ENCODE measurements around the gene SLC22A15. TPM values are rescaled to one million over a fixed set of nuclear protein-coding genes. Genes with fewer than 3 reads are reported as not detected.
"Not testable (repeated sequence)": the region's sequence is repeated elsewhere in the genome, so short reads cannot be mapped to it uniquely, and the experiment has no call there.

The SLC22A15 gene
- total RNA-seq, 2 donors from 2014 or later = 1.1 to 1.2 TPM

DNA sequence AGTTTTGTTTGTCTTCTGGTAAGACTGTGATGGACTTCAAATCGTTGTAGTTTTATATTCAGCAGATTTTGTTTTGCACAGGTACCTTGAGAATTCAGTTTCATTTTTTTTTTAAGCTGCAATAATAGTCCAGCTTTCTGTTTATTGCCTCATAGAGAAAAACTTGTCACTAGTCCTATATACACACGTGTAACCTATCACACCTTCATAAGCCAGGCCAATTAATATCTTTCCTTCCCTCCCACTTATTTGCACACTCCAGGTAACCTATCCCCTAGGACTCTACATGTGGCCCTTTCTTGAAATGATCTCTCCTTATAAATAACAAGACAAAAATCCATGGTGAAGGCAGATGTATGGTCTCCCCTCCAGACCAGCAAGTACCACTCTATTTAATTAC is 62.4 kb downstream of the SLC22A15 start:
- intact Hi-C loops (cut with DNase I) = no loop called here
- Histone ChIP-seq H3K9ac (ENCODE audit: low read depth in 2 of 2, low read length in 2 of 2) (no peak overlapping the region), H3K4me3 (no peak overlapping the region), H3K27ac (no peak overlapping the region), H3K27me3 (no peaks in the 10 kb centered on the region), H3K9me3 (no peaks in the 10 kb centered on the region), H3K4me1 (no peaks in the 10 kb centered on the region), H3K36me3 (no peaks in the 10 kb centered on the region)
- DNase-seq = no peak
- TF ChIP-seq, protein P1, sequence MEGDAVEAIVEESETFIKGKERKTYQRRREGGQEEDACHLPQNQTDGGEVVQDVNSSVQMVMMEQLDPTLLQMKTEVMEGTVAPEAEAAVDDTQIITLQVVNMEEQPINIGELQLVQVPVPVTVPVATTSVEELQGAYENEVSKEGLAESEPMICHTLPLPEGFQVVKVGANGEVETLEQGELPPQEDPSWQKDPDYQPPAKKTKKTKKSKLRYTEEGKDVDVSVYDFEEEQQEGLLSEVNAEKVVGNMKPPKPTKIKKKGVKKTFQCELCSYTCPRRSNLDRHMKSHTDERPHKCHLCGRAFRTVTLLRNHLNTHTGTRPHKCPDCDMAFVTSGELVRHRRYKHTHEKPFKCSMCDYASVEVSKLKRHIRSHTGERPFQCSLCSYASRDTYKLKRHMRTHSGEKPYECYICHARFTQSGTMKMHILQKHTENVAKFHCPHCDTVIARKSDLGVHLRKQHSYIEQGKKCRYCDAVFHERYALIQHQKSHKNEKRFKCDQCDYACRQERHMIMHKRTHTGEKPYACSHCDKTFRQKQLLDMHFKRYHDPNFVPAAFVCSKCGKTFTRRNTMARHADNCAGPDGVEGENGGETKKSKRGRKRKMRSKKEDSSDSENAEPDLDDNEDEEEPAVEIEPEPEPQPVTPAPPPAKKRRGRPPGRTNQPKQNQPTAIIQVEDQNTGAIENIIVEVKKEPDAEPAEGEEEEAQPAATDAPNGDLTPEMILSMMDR (IDR thresholded peaks at IDR 0.05) = no peak

DNA sequence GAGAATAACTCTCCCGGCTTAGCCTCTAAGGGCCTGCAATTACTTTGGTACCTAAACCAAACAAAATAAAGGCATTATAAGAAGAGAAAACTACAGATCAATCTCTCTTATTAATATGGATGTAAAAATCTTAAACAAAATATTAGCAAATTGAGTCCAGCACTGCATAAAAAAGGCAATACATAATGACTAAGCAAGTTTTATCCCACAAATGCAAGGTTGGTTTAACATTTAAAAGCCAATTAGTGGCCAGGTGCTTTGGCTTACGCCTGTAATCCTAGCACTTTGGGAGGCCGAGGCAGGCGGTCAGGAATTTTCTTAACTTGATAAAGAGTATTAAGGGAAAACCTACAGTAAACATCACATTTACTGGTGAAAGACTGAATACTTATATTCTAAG is 67.8 kb downstream of the SLC22A15 start:
- H3K27me3 ChIP-seq = no peaks in the 10 kb centered on the region
- intact Hi-C loops (cut with DNase I) = no loop called here
- no peak overlapping the region for H3K9ac ChIP-seq (ENCODE audit: low read depth in 2 of 2, low read length in 2 of 2)
- no peaks in the 10 kb centered on the region for H3K4me1 ChIP-seq
- no peaks in the 10 kb centered on the region for H3K9me3 ChIP-seq
- TF ChIP-seq, protein P1 (IDR thresholded peaks at IDR 0.05) = no peak
- no peak overlapping the region for H3K27ac ChIP-seq
- no peak overlapping the region for H3K4me3 ChIP-seq
- no peak for DNase-seq
- H3K36me3 ChIP-seq = no peaks in the 10 kb centered on the region

DNA sequence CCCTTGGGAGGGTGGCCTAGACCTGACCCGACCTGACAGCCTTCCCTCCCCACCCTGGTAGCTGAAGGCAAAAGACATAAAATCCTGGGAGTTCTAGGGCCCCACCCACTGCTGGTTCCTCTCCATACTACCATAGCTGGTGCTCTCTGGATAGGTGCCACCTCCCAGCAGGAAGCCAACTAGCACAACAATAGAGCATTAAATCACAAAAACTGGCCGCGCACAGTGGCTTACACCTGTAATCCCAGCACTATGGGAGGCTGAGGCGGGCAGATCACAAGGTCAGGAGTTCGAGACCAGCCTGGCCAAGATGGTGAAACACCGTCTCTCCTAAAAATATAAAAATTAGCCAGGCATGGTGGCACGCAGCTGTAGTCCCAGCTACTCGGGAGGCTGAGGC is 70.6 kb downstream of the SLC22A15 start:
- H3K9ac ChIP-seq (ENCODE audit: low read depth in 2 of 2, low read length in 2 of 2); H3K4me3 ChIP-seq; intact Hi-C loops (cut with DNase I); H3K27ac ChIP-seq; H3K36me3 ChIP-seq; H3K4me1 ChIP-seq; H3K9me3 ChIP-seq; DNase-seq; H3K27me3 ChIP-seq: not testable (repeated sequence)

DNA sequence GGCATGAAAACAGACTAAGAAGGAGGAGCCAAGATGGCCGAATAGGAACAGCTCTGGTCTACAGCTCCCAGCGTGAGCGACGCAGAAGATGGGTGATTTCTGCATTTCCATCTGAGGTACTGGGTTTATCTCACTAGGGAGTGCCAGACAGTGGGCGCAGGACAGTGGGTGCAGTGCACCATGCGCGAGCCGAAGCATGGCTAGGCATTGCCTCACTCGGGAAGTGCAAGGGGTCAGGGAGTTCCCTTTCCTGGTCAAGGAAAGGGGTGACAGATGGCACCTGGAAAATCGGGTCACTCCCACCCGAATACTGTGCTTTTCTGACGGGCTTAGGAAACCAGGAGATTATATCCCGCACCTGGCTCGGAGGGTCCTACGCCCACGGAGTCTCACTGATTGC is 75.6 kb downstream of the SLC22A15 start:
- H3K9ac ChIP-seq (ENCODE audit: low read depth in 2 of 2, low read length in 2 of 2); DNase-seq; H3K36me3 ChIP-seq; H3K4me3 ChIP-seq; intact Hi-C loops (cut with DNase I); H3K27ac ChIP-seq; H3K9me3 ChIP-seq; H3K4me1 ChIP-seq; H3K27me3 ChIP-seq: not testable (repeated sequence)

DNA sequence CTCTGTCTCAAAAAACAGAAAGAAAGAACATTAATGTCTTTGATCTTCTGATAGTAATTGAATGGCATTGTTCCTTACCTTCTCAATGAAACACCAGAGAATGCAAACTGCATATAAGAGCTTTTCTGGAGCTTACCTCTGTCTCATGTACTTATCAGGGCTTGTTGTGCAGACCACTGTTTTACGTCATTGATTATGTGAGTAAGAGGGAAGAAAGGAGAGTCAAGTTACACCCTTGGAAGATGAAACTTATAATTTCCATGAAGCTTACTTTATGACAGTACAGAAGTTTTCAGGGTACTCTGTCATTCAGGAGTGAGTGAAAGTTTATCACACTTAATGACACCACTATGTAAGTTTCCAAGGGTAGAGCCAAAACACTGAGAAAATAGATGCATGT is 85.9 kb downstream of the SLC22A15 start:
- H3K27me3 ChIP-seq = no peaks in the 10 kb centered on the region
- no peaks in the 10 kb centered on the region for H3K9me3 ChIP-seq
- no peaks in the 10 kb centered on the region for H3K36me3 ChIP-seq
- H3K9ac ChIP-seq (ENCODE audit: low read depth in 2 of 2, low read length in 2 of 2) = no peak overlapping the region
- no peak overlapping the region for H3K27ac ChIP-seq
- TF ChIP-seq, protein P1 (IDR thresholded peaks at IDR 0.05) = no peak
- intact Hi-C loops (cut with DNase I) = no loop called here
- no peaks in the 10 kb centered on the region for H3K4me1 ChIP-seq
- H3K4me3 ChIP-seq = no peak overlapping the region
- no peak for DNase-seq

DNA sequence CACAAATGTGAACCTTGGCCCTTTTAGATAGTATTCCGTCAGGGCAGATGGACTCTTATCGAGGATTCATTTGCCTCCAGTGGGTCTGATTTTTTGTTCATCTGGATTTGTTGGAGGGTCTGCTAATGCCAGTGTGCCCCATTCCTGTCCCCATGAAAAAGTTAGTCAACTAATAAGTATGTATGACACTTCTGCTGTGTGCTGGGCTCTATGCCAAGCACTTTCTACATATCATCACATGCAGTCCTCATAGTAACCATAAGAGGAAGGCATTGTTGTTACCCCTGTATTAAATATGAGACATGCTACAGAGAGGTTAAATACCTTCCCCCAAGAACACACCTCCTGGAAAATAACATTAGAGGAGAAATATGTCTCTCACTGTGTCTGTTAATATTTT is 88.3 kb downstream of the SLC22A15 start:
- no peak for DNase-seq
- Histone ChIP-seq H3K4me3 (no peak overlapping the region), H3K9me3 (no peaks in the 10 kb centered on the region), H3K27me3 (no peaks in the 10 kb centered on the region), H3K9ac (ENCODE audit: low read depth in 2 of 2, low read length in 2 of 2) (no peak overlapping the region), H3K27ac (no peak overlapping the region), H3K36me3 (no peaks in the 10 kb centered on the region), H3K4me1 (no peaks in the 10 kb centered on the region)
- TF ChIP-seq, protein P1 (IDR thresholded peaks at IDR 0.05) = no peak
- intact Hi-C loops (cut with DNase I) = no loop called here
